ENCODE results near the gene TMEM91. TPM values are rescaled to one million over a fixed set of nuclear protein-coding genes. Genes with fewer than 3 reads are reported as not detected.

Gene TMEM91
- total RNA-seq, 5 donors from 2014 or later (not counting 1 experiment from before 2014, with no cell fraction given), result 9.9 to 14.7 (median 13.2) TPM

DNA sequence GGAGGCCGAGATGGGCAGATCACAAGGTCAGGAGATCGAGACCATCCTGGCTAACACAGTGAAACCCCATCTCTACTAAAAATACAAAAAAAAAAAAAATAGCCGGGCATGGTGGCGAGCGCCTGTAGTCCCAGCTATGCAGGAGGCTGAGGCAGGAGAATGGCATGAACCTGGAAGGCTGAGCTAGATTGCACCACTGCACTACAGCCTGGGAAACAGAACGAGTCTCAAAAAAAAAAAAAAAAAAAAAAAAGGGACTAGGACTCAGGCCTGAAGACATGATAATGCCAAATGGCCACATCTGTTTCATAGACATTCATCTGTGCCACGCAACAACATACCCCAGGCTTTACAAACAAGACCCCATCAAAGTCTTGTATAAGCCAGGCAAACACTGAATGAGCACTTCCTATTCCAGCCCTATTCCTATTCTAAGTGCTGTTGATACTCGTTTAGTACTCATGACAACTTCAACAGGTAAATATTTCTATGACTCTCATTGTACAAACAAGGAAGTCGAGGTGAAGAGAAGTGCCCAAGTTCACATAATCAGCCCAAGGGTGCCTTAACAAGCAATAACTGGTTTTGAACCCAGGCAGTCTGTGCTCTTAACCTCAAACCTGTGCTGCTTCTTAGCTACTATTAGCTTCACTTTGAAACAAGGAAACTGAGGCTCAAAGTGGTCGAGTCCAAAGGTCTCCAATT lies 14.0 kb upstream of the TMEM91 start:
- Mint-ChIP-seq H3K27ac (peak overlapping the region; percentile 98 to 100), H3K4me1 (peaks cover 42 to 51% (median 49%) of the 10 kb centered on the region in 3 donors), H3K36me3 (no peaks in the 10 kb centered on the region), H3K4me3 (peak overlapping the region; percentile 83 to 94 (median 89)), H3K27me3 (no peaks in the 10 kb centered on the region), H3K9me3 (no peaks in the 10 kb centered on the region)
- ChIA-PET POLR2A (interaction anchor here (0.5 to 2.7 kb wide), 4 partner anchors 9 to 1365 kb away, joined by 3 to 49 read pairs (median 4); partner anchors contain the start of gene TGFB1 (in 1 of the 2)), CTCF (interaction anchor here (0.6 to 2.4 kb wide), 4 partner anchors 11 to 699 kb away, joined by 3 to 13 read pairs (median 4); no protein-coding TSS in a partner anchor)
- DNase-seq (no peak), ATAC-seq (replicated peaks in 1 of 4) (no peak)
- WGBS (ENCODE audit: insufficient coverage), result 80% methylated on average over 2 of the region's 10 CpGs
- Histone ChIP-seq H3K36me3 (ENCODE audit: control insufficient read depth in 2 of 2, extremely low read depth in 1 of 2, insufficient read depth in 1 of 2, low read length in 1 of 2) (peaks cover 0 to 2% of the 10 kb centered on the region in 2 donors), H3K4me1 (ENCODE audit: control insufficient read depth in 1 of 2, extremely low read depth in 1 of 2, insufficient read depth in 2 of 2, low read length in 2 of 2) (peaks cover 26 to 44% of the 10 kb centered on the region in 2 experiments), H3K9me3 (no peaks in the 10 kb centered on the region), H3K27ac (ENCODE audit: low read length) (no peak overlapping the region), H3K4me3 (ENCODE audit: control insufficient read depth in 1 of 2, extremely low read depth in 1 of 2, low read length in 1 of 2) (no peak overlapping the region), H3K27me3 (replicated peaks in 1 of 2; ENCODE audit: control insufficient read depth in 2 of 2, extremely low read depth in 1 of 2, insufficient read depth in 2 of 2, low read length in 1 of 2) (no peaks in the 10 kb centered on the region)

DNA sequence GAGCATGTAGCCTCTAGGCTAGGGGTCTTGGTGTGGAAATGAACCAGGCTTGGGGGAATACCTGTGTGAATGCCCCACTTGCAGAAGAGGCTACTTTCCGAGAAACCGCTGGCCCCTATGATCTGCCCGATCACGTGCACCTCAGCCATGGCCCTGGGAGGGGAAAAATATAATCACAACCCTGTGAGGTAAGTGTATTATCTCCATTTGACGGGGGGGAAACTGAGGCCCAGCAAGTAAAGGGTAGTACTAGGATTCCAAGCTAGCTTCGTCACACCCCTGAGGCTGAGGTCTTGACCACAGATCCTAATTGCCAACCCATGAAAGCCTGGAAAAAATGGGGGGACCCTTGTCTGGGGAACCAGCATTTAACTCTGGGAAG lies 13.0 kb upstream of the TMEM91 start:
- H3K4me1 ChIP-seq (ENCODE audit: control insufficient read depth in 1 of 2, extremely low read depth in 1 of 2, insufficient read depth in 2 of 2, low read length in 2 of 2), result peaks cover 16 to 34% of the 10 kb centered on the region in 2 experiments
- H3K27me3 Mint-ChIP-seq, result no peaks in the 10 kb centered on the region
- no peaks in the 10 kb centered on the region for H3K9me3 ChIP-seq
- CTCF ChIA-PET, result interaction anchor here in 1 of 2 donors (0.6 to 2.4 kb wide), 11 partner anchors 9 to 207 kb away, joined by 3 to 14 read pairs (median 5); partner anchors contain the start of genes B3GNT8 and DMAC2
- peak overlapping the region; percentile 83 to 94 (median 89) for H3K4me3 Mint-ChIP-seq
- peaks cover 31 to 42% (median 39%) of the 10 kb centered on the region in 3 donors for H3K4me1 Mint-ChIP-seq
- 45% methylated on average over 4 of the region's 6 CpGs for WGBS (ENCODE audit: insufficient coverage)
- peak overlapping the region; percentile 98 to 100 for H3K27ac Mint-ChIP-seq
- no peak for DNase-seq
- POLR2A ChIA-PET, result interaction anchor here (0.5 to 2.7 kb wide), 14 partner anchors 8 to 898 kb away, joined by 3 to 49 read pairs (median 4); partner anchors contain the start of genes BLVRB (in 1 of the 2), HNRNPUL1 (in 1 of the 2) and TGFB1 (in 1 of the 2)
- H3K36me3 Mint-ChIP-seq, result no peaks in the 10 kb centered on the region
- no peaks in the 10 kb centered on the region for H3K27me3 ChIP-seq (replicated peaks in 1 of 2; ENCODE audit: control insufficient read depth in 2 of 2, extremely low read depth in 1 of 2, insufficient read depth in 2 of 2, low read length in 1 of 2)
- peaks cover 0 to 2% of the 10 kb centered on the region in 2 donors for H3K36me3 ChIP-seq (ENCODE audit: control insufficient read depth in 2 of 2, extremely low read depth in 1 of 2, insufficient read depth in 1 of 2, low read length in 1 of 2)
- H3K4me3 ChIP-seq (ENCODE audit: control insufficient read depth in 1 of 2, extremely low read depth in 1 of 2, low read length in 1 of 2), result peak overlapping the region; percentile 85
- H3K9me3 Mint-ChIP-seq, result no peaks in the 10 kb centered on the region
- no peak for ATAC-seq (replicated peaks in 1 of 4)
- peak overlapping the region; percentile 99 for H3K27ac ChIP-seq (ENCODE audit: low read length)

DNA sequence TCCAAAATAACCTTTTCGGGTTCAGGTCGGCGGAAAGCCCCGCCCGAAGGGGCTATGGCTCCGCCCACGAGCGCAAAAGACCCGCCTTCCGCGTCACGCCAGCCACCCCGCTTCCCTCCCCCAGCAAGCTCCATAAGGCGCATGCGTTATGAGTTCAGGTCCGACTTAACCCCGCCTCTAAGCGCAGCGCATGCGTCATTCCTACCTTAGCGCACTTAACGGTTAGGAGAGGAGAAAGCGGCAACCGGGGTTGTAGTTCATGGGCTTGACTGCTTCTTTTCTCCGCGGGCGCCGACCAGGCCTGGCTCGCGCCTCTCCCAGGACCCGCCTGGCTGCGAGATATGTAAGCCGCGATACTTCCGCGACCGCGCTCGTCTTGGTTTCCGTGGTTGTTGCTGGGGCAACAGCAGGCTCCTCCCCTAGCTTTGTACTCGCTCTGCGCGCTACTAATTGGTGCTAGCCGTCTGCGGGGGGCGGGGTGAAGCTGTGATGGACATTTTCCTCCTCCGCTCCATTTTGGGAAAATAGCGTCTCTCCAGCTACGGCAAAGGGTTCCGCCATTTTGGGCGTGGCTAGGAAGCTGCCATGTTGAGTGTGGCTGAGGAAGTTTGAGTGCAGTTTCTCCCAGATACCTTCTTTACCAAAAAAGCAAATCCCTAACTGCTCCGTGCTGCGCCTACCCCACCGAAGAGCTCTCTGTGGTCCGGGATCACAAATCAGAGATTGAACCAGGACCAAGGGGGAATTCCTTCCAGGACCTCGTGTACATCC lies 12.4 kb upstream of the TMEM91 start, which contains the start of gene B9D2:
TSS of gene B9D2 (minus strand) at position 397 of the 771 bp plus-strand sequence. CDS start 630 bp downstream, outside the sequence.
- ATAC-seq (replicated peaks in 1 of 4) (peak; percentile 94 to 97 (median 96)), DNase-seq (peak; percentile 96 to 99 (median 99))
- CTCF ChIA-PET, result interaction anchor here (0.5 to 3.0 kb wide), 18 partner anchors 9 to 207 kb away, joined by 3 to 17 read pairs (median 4); partner anchors contain the start of genes B3GNT8 (in 1 of the 2) and DMAC2 (in 1 of the 2)
- peak within 1 kb of the TSS; percentile 85 for H3K4me3 ChIP-seq (ENCODE audit: control insufficient read depth in 1 of 2, extremely low read depth in 1 of 2, low read length in 1 of 2)
- peak within 1 kb of the TSS; percentile 99 for H3K27ac ChIP-seq (ENCODE audit: low read length)
- POLR2A ChIA-PET, result interaction anchor here (0.5 to 2.7 kb wide), 17 partner anchors 8 to 898 kb away, joined by 3 to 49 read pairs (median 4); partner anchors contain the start of genes BLVRB (in 1 of the 2), HNRNPUL1 (in 1 of the 2) and TGFB1 (in 1 of the 2)
- H3K4me1 ChIP-seq (ENCODE audit: control insufficient read depth in 1 of 2, extremely low read depth in 1 of 2, insufficient read depth in 2 of 2, low read length in 2 of 2), result peaks cover 13 to 31% of the 10 kb centered on the region in 2 experiments
- H3K9me3 ChIP-seq, result no peaks in the 10 kb centered on the region
- peak within 1 kb of the TSS; percentile 98 to 100 for H3K27ac Mint-ChIP-seq
- no peaks in the 10 kb centered on the region for H3K27me3 Mint-ChIP-seq
- peaks cover 0 to 2% of the 10 kb centered on the region in 2 donors for H3K36me3 ChIP-seq (ENCODE audit: control insufficient read depth in 2 of 2, extremely low read depth in 1 of 2, insufficient read depth in 1 of 2, low read length in 1 of 2)
- WGBS (ENCODE audit: insufficient coverage), result 0% methylated on average over 38 of the region's 56 CpGs
- peaks cover 28 to 40% (median 36%) of the 10 kb centered on the region in 3 donors for H3K4me1 Mint-ChIP-seq
- no peaks in the 10 kb centered on the region for H3K9me3 Mint-ChIP-seq
- no peaks in the 10 kb centered on the region for H3K27me3 ChIP-seq (replicated peaks in 1 of 2; ENCODE audit: control insufficient read depth in 2 of 2, extremely low read depth in 1 of 2, insufficient read depth in 2 of 2, low read length in 1 of 2)
- no peaks in the 10 kb centered on the region for H3K36me3 Mint-ChIP-seq
- peak within 1 kb of the TSS; percentile 83 to 94 (median 89) for H3K4me3 Mint-ChIP-seq

DNA sequence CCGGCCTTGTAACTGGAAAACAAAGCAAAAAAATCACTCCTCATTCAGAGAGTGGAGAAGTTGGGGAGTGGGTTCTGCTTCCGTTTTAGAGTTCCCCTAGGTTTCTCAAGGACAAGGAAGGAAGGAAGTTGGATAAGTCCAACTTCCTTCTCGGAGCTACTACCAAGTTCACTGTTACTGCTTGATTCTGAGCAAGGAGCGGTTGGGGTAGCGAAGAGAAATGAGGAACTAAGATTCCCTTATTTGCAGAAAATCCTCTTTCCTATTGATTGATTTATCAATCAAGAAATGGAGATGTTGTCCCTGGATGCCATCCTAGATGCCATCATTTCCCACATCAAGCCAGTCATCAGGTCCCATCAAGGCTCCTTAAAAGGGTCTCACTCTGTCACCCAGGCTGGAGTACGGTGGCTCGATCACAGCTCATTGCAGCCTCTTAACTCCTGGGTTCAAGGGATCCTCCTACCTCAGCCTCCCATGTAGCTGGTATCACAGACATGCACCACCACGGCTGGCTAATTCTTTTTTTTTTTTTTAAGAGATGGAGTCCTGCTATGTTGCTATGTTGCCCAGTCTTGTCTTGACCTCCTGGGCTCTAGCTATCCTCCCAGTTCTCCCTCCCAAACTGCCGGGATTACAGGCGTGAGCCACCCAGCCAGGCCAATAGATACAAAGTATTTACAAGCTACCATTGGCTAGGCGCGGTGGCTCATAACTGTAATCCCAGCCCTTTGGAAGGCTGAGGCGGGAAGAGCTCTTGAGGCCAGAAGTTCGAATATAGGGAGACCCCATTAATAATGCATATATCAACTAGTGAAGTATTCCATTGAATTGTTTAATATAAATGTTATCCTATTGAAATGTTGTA lies 11.6 kb upstream of the TMEM91 start:
- no peaks in the 10 kb centered on the region for H3K9me3 Mint-ChIP-seq
- peaks cover 13 to 26% of the 10 kb centered on the region in 2 experiments for H3K4me1 ChIP-seq (ENCODE audit: control insufficient read depth in 1 of 2, extremely low read depth in 1 of 2, insufficient read depth in 2 of 2, low read length in 2 of 2)
- H3K27me3 Mint-ChIP-seq, result no peaks in the 10 kb centered on the region
- POLR2A ChIA-PET, result interaction anchor here (0.6 to 2.7 kb wide), 14 partner anchors 9 to 899 kb away, joined by 3 to 49 read pairs (median 4); partner anchors contain the start of genes BLVRB (in 1 of the 2), HNRNPUL1 (in 1 of the 2) and TGFB1 (in 1 of the 2)
- H3K36me3 Mint-ChIP-seq, result no peaks in the 10 kb centered on the region
- ATAC-seq (replicated peaks in 1 of 4) (no peak), DNase-seq (no peak)
- H3K27me3 ChIP-seq (replicated peaks in 1 of 2; ENCODE audit: control insufficient read depth in 2 of 2, extremely low read depth in 1 of 2, insufficient read depth in 2 of 2, low read length in 1 of 2), result no peaks in the 10 kb centered on the region
- H3K27ac Mint-ChIP-seq, result peak overlapping the region; percentile 98 to 100
- peaks cover 0 to 2% of the 10 kb centered on the region in 2 donors for H3K36me3 ChIP-seq (ENCODE audit: control insufficient read depth in 2 of 2, extremely low read depth in 1 of 2, insufficient read depth in 1 of 2, low read length in 1 of 2)
- no peaks in the 10 kb centered on the region for H3K9me3 ChIP-seq
- peak overlapping the region; percentile 99 for H3K27ac ChIP-seq (ENCODE audit: low read length)
- 83% methylated on average over 2 of the region's 14 CpGs for whole genome bisulfite sequencing (ENCODE audit: insufficient coverage)
- peak overlapping the region; percentile 85 for H3K4me3 ChIP-seq (ENCODE audit: control insufficient read depth in 1 of 2, extremely low read depth in 1 of 2, low read length in 1 of 2)
- peak overlapping the region; percentile 83 to 94 (median 89) for H3K4me3 Mint-ChIP-seq
- H3K4me1 Mint-ChIP-seq, result peaks cover 26 to 35% (median 31%) of the 10 kb centered on the region in 3 donors
- CTCF ChIA-PET, result interaction anchor here in 1 of 2 donors (0.5 to 3.0 kb wide), 16 partner anchors 8 to 1078 kb away, joined by 3 to 17 read pairs (median 4); partner anchors contain the start of gene DMAC2

DNA sequence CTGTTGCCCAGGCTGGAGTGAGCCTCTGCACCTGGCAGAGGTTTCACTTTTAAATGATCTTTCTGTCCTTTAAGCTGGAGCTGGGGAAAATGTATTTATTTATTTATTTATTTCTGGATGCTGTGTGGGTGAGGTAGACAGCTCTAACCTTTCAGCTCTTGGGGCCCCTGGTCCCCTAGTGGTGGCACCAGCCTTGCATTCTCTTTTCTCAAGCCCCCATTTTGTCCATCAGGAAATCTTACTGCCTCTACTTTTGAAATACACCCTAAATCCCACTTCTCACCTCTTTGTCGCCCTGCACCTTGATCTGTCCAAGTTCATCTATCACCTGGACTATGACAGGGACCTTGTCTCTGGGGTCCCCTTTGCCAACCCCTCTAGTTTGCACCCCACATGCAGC lies 10.2 kb upstream of the TMEM91 start:
- WGBS (ENCODE audit: insufficient coverage), result 93% methylated on average over 1 of the region's 1 CpG
- no peaks in the 10 kb centered on the region for H3K27me3 Mint-ChIP-seq
- H3K4me3 Mint-ChIP-seq, result peak overlapping the region in 2 of 3 donors; percentile 0 to 32
- H3K4me1 Mint-ChIP-seq, result peaks cover 20 to 29% (median 25%) of the 10 kb centered on the region in 3 donors
- peak overlapping the region in 1 of 2 donors; percentile 39 for H3K27ac Mint-ChIP-seq
- Histone ChIP-seq H3K9me3 (no peaks in the 10 kb centered on the region), H3K36me3 (ENCODE audit: control insufficient read depth in 2 of 2, extremely low read depth in 1 of 2, insufficient read depth in 1 of 2, low read length in 1 of 2) (peaks cover 0 to 2% of the 10 kb centered on the region in 2 donors), H3K4me1 (ENCODE audit: control insufficient read depth in 1 of 2, extremely low read depth in 1 of 2, insufficient read depth in 2 of 2, low read length in 2 of 2) (peaks cover 13 to 26% of the 10 kb centered on the region in 2 experiments), H3K27ac (ENCODE audit: low read length) (no peak overlapping the region), H3K4me3 (ENCODE audit: control insufficient read depth in 1 of 2, extremely low read depth in 1 of 2, low read length in 1 of 2) (no peak overlapping the region), H3K27me3 (replicated peaks in 1 of 2; ENCODE audit: control insufficient read depth in 2 of 2, extremely low read depth in 1 of 2, insufficient read depth in 2 of 2, low read length in 1 of 2) (no peaks in the 10 kb centered on the region)
- ATAC-seq (replicated peaks in 1 of 4) (no peak), DNase-seq (peak in 1 of 35 experiments; percentile 13)
- POLR2A ChIA-PET, result interaction anchor here (0.6 to 0.9 kb wide), 3 partner anchors 10 to 1818 kb away, joined by 3 to 6 read pairs (median 5); partner anchors contain the start of gene TMEM91 (in 1 of the 2)
- H3K36me3 Mint-ChIP-seq, result no peaks in the 10 kb centered on the region
- H3K9me3 Mint-ChIP-seq, result no peaks in the 10 kb centered on the region
- CTCF ChIA-PET, result interaction anchor here in 1 of 2 donors (0.6 to 3.0 kb wide), 6 partner anchors 8 to 628 kb away, joined by 3 to 17 read pairs (median 4); partner anchors contain the start of gene ATP1A3
